ENCODE measurements around the gene RFNG. TPM values are rescaled to one million over a fixed set of nuclear protein-coding genes. Genes with fewer than 3 reads are reported as not detected.

The RFNG gene
- total and polyA plus RNA-seq, 12 donors, result 13.9 to 30.1 (median 20.3) TPM

- Histone ChIP-seq H3K27ac (no peak overlapping the region), H3K27me3 (no peaks in the 10 kb centered on the region), H3K4me3 (peak overlapping the region in 2 of 10 donors; percentile 86 to 91), H3K36me3 (peaks cover 3 to 72% (median 29%) of the 10 kb centered on the region in 9 donors), H3K9me3 (no peaks in the 10 kb centered on the region), H3K4me1 (peaks cover 12 to 39% (median 28%) of the 10 kb centered on the region in 9 donors)
- 93 to 94% methylated on average over 28 of the region's 28 CpGs for WGBS, 2 donors
- DNase-seq (no peak), ATAC-seq (no peak)
- no peak for TF ChIP-seq CTCF (IDR thresholded peaks at IDR 0.05)
- intact Hi-C loops (cut with DNase I), result loop anchor here in 1 of 10 donors (5.0 kb wide), 1 partner anchor 44 kb away; the partner anchor contains the start of gene FASN
These were observed 2.1 kb upstream of the RFNG start for GRCh38 chr17:82053556-82054263.

GRCh38 chr17:82053130-82053529 lies 1.5 kb upstream of the RFNG start:
- H3K36me3 ChIP-seq, result peaks cover 3 to 72% (median 29%) of the 10 kb centered on the region in 9 donors
- peak overlapping the region in 7 of 10 donors; percentile 73 to 97 (median 86) for H3K4me3 ChIP-seq
- no peak overlapping the region for H3K27ac ChIP-seq
- ATAC-seq (no peak), DNase-seq (no peak)
- peaks cover 12 to 39% (median 28%) of the 10 kb centered on the region in 9 donors for H3K4me1 ChIP-seq
- H3K9me3 ChIP-seq, result no peaks in the 10 kb centered on the region
- 90 to 92% methylated on average over 19 of the region's 19 CpGs for WGBS, 2 donors
- intact Hi-C loops (cut with DNase I), result loop anchor here in 1 of 10 donors (5.0 kb wide), 1 partner anchor 44 kb away; the partner anchor contains the start of gene FASN
- TF ChIP-seq CTCF (IDR thresholded peaks at IDR 0.05), result no peak
- H3K27me3 ChIP-seq, result no peaks in the 10 kb centered on the region

GRCh38 chr17:82052638-82053059 lies 1.0 kb upstream of the RFNG start:
- intact Hi-C loops (cut with DNase I), result loop anchor here in 1 of 10 donors (5.0 kb wide), 1 partner anchor 45 kb away; the partner anchor contains the start of gene FASN
- TF ChIP-seq CTCF (IDR thresholded peaks at IDR 0.05), result no peak
- ATAC-seq (no peak), DNase-seq (no peak)
- Histone ChIP-seq H3K27me3 (no peaks in the 10 kb centered on the region), H3K4me1 (peaks cover 12 to 39% (median 28%) of the 10 kb centered on the region in 9 donors), H3K27ac (peak overlapping the region in 6 of 10 donors; percentile 22 to 78 (median 64)), H3K4me3 (peak overlapping the region; percentile 46 to 97 (median 83)), H3K36me3 (peaks cover 3 to 72% (median 25%) of the 10 kb centered on the region in 9 donors), H3K9me3 (no peaks in the 10 kb centered on the region)
- 23 to 27% methylated on average over 18 to 19 of the region's 19 CpGs for WGBS, 2 donors

- Histone ChIP-seq H3K27me3 (no peaks in the 10 kb centered on the region), H3K9me3 (no peaks in the 10 kb centered on the region), H3K27ac (peak overlapping the region in 8 of 10 donors; percentile 12 to 85 (median 66)), H3K4me3 (peak overlapping the region; percentile 73 to 97 (median 84)), H3K36me3 (peaks cover 3 to 66% (median 18%) of the 10 kb centered on the region in 9 donors), H3K4me1 (peaks cover 12 to 39% (median 28%) of the 10 kb centered on the region in 9 donors)
- intact Hi-C loops (cut with DNase I), result loop anchor here in 1 of 10 donors (5.0 kb wide), 1 partner anchor 46 kb away; the partner anchor contains the start of gene FASN
- TF ChIP-seq CTCF (IDR thresholded peaks at IDR 0.05), result no peak
- no peak for DNase-seq
- WGBS, 2 donors, result 14 to 17% methylated on average over 59 to 79 of the region's 79 CpGs
- peak in 2 of 8 donors; percentile 14 to 21 for ATAC-seq
These were observed 610 bp downstream of the RFNG start for GRCh38 chr17:82050761-82051641.
